GM19467 (cell line): ENCODE results near the gene ALK.

Source experiments
- ATAC-seq: cut with Tn5 transposase; IDR thresholded peaks from one replicate; pipeline ENCODE4 v1.9.1; 2021; ENCODE audit warnings: mild to moderate bottlenecking, moderate library complexity; ENCODE audit not compliant: unreplicated experiment

The ALK gene

DNA sequence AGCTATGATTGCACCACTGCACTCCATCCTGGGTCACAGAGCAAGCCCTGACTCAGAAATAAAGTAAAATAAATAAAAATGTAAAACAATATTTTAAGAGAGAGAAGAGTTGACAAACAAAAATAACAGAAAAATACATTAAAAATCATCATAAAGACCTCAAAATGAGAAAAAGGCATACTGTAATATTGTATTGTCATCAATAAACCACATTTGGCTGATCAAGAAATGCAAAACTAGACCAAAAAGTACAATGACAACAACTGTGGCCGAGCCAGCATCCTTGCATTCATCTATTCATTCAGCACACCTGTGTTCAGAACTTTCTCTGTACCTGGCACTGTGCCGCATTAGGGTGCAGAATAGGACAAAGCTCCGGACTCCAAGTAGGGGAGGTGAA is 121.8 kb downstream of the ALK start:
- no peak for ATAC-seq

DNA sequence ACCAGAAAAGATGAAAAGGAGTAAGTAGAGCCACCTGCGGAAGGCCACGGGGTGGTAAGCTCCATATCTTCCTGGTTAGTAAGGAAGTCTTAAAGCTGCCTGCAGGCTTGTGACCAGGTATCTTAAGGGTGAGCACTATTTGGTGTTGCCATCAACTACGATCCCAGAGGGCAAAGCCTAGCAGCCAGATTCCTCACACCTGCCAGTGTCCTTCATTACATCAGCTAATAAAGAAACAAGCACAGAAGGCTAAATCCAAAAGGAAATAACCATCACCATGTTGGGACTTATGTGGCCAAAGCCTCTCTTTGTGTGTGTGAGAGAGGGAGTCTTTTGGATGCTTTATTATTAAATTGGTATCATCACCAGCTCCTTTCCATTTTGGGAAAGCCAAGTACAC is 123.5 kb downstream of the ALK start:
- no peak for ATAC-seq

DNA sequence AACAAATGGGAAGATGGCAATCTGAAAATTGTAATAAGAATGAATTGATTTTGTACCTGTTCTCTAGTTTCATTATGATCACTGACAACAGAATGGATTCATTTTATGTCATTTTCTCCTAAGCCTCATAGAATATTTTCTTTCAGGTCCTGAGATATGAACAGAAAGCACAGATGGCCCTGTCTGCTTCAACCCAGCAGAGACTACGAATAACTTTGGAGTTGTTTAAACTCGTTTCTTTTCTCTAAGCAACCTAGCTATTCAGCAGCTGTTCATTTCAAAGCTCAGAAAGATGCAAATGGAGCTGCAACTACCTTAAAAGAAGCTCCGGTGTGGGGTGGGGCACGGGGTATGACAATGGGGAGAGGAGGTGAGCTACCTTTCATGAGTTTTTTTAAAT is 124.9 kb downstream of the ALK start:
- no peak for ATAC-seq

DNA sequence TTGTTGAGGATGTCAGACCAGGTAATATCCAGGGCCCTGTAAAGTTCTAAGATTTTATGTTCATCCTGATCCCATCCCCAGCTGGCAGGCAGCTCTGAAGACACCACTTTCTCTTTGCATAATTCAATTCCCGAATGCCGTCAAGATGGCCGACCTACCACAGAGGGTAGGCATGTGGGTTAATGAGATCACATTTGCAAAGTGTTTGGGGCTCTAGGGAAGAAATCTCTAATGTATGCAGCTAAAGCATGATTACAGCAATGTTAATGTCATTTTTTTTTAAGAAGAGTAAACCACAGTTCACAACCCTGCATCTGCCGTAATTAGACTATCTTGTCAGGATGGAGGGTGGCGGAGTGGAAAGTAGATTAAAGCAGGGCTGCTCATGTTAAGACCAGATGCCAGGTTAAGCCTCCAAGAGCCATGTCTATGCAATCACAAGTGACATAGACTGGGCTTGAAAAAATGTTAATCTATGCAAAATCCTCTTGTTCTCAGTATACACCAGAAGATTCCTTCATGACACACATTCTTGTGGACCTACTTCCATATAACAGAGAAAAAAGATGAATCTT is 131.4 kb downstream of the ALK start:
- ATAC-seq = no peak

DNA sequence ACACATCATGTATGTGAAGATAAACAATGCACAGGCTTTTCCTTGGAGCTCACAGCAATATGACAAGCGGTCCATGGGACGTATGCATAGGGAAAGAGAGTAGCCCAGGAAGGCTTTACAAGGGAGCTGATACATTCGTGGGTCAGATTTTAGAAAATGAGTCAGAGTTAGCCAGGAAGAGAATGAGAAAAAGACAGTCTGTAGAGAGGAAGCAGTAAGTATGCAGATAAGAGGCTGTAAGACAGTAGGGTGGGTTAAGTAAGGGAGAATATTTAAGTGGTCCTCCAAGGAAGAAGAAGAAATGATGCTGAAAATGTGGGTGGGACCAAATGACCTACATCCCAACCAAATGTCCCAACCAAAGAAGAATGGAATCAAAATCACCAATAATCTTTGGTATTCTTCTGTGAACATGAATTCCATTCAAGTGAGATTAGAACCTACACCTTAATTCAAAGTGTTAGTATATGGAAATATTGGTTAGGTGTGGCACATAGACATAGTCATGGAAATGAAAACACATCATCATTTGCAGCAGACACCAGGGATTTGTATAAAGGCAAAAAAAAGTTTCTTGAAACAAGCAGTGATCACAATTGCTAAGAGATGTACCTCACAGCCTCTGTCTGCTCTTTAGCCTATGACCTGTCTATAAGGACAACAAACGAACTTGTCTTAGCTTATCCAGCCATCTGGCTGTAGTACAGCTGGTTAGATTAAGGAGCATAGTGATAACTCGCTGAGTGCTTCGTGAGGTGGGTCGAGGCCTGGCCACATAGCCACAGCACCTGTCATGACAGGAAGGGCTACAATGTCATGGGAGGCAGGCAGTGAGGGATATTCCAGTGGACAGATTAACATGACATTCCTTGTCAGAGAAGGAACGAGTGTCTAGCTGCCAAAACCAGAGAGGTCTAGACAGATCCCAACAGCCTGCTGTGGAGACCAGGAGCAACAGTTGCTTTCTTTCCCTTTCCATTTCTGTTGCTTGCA is 133.6 kb downstream of the ALK start:
- no peak for ATAC-seq

DNA sequence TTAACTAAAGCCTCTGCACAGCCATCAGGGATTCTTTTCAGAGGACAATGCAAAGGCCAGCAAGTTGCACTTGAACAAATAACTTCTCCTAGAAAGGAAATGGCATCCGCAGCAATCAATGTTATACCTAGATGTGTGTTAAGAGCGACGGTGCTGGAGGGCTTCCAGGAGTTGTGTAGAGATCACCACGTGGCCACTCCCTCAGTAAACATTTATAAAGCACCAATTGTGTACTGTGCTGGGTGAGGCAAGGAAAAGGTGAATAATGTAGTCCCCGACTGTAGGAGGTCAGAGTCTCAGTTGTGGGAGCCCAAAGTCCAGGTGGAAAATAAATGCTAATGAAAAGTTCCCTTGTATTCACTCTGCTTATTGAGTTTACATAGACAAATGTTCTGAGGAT is 135.0 kb downstream of the ALK start:
- ATAC-seq = no peak

DNA sequence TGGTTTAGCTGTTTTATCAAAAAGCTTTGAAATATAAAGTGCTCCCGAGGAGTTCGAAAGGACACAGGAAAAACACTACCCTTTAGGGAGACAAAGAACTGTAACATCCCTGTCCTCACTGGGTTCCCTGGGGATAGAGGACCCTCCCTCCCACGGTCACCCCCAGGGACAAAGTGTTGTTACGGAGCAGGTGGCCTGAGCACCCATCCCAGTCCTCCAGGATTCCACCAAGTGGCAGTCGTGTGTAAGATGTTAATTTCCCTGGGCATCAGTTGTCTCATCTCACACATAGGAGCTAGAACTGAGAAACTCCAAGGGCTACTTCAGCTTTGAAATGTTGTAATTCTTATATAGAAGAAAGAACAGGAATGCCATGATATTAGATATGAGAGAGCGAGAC is 137.7 kb downstream of the ALK start:
- no peak for ATAC-seq

DNA sequence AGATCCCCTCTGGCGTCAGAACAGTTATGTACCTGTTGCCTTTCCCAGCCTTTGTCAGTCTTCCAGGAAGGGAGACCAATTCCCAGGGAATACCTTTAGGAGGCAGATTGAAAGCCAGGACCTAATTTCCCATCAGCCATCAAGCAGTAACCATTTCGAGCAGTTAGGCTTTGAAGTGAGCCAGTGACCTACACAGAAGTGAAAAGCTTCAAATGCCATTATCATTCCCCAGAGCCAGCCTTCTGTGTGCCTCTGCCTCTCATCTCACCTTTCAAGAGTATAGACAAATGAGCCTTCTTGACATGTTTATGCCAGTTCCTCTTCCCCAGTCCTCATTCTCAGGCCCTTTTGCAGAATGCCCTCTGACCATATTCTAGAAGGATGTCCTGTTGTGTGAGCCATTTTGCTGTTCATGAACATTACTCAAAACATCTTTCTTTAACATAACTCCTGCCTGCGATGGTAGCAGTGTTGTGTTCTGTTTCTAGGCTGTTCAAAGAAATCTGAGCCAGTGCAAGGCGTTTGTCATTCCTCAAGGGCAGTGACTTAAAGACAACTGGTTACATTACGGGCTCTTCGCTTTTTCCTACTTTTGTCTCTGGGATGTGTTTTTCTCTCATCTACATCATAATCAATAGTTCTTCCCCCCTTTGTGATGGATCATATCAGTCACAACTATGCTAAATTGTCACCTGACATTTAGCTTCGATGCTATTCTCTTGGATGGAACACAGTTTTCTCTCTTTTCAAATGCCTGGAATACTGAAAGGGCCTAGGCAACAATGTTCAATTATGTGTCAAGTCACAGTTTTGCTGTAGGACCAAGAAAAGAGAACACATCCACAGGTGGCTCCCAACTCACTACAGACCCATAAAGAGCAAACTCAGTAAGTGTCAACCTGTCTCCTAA is 138.6 kb downstream of the ALK start:
- no peak for ATAC-seq

DNA sequence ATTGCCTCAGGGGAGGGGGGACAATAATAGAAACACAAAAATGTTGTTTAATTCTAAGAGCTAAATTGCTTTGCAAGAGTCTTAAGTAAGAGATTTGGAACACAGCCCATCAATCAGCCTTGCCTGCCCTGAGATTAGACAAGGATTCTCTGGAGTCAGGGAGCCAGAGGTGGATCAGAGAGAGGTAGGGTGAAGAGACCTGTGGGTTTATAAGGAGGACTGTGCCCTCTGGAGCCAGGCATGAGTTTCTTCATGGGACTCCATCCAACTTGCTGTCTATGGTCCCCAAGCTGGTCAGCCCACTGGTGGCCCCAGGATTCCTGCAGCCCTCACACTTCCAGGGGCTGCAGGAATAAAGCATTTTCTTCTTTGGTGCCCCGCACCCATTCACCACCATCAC is 139.3 kb downstream of the ALK start:
- no peak for ATAC-seq

DNA sequence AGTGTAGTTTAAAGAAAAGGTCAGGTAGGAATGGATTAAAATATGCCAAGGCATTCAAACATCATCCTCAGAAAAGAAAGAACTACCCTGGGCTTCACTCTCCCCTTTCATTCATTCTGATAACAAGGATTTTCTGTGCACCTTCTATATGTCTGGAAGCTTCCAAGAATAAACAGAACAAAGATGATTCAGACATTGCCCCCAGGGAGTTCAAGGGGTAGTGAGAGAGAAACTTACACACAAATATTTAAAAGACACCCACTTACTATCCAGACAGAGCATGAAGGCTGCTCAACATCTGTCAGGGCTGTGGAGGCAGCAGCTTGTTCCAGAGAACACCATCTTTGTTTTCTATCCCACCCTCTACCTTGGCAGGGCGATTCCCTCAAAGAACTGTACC is 140.5 kb downstream of the ALK start:
- no peak for ATAC-seq

DNA sequence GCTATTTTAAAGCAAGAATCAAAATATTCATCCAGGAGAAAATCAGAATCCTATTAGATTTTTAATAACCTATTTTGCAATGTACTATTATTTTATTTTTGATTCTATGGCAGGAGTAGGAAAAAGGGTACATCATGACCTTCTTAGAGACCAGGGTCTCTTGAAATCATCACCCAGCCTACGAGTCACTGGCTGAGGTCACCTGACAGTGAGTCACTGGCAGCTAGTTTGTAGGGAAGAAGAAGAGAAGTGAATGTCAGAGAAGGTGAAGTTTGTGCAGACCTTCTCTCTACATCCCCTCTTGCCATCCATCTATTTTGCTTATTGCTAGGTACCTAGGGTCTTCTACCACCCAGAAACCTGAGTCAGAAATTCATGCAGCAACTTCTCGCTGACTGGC is 144.2 kb downstream of the ALK start:
- no peak for ATAC-seq

DNA sequence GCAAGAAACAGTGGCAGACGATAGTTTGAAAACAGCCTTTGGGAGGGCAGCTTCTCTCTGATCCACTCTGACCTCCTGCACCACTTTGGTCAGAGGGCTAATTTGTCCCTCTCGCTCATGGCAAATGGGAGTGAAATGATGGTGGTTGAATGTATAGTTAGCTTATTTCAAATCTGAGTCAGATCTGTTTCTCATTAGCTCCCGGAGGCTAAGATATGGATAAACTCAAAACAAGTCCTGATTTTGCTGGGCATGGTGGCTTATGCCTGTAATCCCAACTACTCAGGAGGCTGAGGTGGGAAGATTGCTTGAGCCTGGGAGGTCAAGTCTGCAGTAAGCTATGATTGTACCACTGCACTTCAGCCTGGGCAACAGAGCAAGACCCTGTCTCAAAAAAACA is 145.0 kb downstream of the ALK start:
- no peak for ATAC-seq

DNA sequence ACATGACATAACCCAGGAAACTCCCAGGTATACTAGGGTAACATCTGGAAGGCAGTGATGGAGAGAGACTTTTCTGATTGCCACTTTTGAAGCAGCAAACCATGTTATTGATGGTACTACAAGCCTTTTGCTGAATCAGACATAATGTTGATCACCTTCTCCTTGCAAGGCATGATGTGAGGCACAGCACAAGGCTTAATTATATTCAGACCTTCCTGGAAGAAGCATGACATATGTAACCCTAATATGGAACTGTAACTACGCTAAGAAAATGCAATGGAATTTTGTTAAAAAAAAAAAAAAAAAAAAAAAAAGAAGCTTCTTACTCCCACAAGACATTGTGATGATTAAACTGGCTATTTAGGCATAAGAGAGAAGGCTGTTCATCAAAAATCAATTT is 145.4 kb downstream of the ALK start:
- ATAC-seq = no peak

DNA sequence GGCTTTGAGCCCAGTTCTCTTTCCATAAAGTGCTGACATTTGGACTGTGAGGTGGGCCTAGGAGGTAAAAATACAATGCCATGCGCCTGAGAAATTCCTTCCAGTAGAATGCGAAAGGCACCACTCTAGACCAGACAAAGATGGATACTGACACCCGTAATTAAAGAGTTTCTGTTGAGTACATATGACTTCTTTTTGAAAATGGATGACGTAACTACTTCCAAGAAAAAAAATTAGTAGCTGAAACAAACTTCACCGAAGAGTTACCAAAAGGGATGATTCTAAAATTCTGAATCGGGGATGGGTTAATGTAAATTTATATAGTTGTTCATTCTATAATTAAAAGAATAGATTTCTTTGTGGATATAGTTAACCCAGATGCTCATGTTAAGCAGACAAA is 146.8 kb downstream of the ALK start:
- no peak for ATAC-seq

DNA sequence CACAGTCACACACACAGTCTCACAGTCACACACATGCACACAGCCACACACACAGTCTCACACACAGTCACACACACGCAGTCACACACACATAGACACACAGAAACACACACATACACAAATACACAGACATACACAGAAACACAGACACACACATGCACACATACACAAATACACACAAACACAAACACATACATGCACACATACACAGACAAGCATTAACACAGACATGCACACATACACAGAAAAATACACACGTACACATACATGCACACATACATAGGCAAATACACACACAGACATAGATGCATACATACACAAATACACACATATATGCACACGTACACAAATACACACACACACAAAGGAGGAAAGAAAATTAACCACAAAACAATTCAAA is 150.5 kb downstream of the ALK start:
- no peak for ATAC-seq

DNA sequence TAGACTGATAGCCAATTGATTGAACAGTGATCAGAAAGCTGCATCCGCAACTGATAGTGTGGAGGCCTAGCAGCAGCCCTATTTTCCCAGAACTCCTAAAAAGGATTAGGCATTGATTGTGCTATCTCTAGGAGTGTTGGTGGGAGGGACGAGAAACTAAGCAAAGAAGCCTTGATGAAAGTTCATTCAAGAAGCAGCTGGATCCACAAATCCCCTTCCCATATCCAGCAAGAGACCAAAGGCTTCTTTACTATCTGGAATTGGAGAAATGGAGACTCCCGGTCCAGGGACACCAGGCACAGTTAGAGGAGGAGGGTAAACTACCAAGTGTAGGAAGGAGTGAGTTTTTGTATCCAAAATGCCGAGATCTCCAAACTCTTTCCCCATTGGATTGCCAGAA is 151.5 kb downstream of the ALK start:
- ATAC-seq = no peak

DNA sequence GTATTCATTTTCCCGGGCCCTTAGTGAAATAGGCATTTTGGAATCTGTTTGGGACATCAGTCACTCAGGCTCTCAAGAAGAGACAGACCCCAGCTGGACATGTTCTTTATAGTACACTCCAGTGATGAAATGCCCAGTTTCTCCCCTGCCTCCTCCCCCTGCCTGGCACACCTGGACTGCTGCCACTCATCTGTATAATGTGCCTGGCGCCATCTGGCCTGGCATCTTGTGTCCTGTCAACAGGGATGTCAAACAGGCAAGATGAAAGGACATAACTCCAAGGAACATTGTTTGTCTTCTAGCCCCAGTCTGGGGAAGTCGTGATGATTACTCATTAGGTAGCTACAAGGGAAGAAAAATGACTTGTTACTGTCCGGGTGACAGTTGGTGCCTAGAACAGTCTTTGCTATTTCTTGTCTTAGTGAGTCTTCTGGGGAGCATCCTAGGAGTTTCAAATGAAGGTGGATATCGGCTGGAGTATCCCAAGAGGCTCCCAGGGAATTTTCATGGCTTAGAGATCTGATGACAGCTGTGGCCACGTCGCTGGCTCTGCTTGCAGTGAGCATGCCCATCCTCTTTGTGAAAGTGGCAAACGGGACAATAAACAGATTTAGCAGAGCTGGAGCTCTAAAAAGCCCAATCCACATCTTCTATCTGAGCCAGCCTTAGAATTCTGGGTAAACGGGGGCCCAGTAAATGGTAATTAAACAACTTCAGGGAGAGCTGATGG is 153.6 kb downstream of the ALK start:
- ATAC-seq = no peak

DNA sequence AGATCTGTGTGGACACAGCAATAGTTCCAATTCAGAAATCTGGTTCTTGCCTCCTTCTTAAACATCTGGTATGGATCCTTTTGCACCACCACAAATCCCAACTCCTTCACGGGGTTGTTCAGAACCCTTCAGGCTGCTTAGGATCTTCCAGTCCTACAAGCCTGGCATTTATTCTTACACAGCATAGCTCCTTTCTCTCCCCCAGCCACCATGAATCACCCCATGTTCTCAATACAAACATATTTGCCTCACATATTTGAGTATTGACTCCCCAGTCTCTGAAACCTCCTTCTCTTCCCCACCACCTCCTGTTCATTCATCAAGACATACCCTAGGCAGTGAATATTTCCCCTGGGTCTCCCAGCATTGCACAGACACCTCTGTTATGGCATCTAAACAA is 155.2 kb downstream of the ALK start:
- ATAC-seq = no peak

DNA sequence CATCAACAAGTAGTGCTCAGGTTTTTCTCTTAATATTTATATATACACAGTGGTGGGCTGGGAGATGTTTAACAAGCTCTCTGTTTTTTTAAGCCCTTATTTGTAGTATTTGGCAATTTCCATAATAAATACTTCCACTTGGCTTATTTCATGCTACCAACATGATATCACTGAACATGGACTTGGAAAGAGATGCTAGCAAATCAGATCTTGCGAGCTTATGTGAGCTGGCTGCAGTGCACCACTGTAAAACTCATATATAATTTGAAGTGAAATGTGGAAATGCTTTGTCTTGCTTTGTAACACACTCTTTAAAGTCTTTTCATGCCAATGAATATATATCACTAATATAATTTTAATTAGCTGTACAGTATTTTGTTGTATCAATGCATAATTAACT is 155.7 kb downstream of the ALK start:
- ATAC-seq = no peak

DNA sequence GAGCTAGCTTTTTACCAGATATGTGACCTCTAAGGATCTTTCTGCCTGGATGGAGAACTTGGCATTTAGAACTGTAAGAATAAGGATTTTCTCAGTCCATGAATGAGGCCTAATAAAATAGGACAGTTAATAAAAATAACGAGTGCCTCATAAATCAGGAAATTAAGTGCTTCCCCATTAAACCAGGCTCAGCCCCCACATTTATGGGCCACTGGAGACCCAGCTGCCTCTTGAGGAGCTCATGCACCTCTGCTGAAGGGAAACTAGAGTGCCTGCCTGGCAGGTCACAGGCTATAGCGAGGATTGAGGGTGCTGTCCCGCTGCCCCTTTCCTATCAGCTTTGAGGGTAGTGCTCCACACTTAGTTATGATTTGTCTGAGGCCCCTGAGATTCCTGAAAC is 158.0 kb downstream of the ALK start:
- no peak for ATAC-seq

DNA sequence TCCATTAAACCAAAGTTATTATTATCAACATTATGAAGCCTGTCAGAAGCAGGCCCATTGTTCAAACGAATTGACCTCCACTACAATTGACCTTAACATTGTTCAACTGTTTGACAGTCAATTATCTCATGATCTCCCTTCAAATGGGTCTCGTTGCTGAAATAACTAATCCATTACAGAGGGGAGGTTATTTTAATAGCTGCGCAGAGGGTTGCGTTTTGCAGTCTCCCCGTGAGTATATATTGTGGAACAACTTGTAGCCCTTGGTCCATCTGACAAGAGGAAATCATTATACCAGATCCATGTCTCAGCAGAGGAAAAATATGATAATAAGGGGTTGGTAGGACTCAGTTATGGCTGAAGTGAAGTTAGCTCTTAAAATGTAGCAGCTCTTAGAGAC is 159.1 kb downstream of the ALK start:
- ATAC-seq = no peak
